Stimulated activated CD8-positive, alpha-beta memory T cell treated with anti-CD3 and anti-CD28 coated beads, Interleukin-4, amount 100 ng/mL, for 1 hour (primary cell): Measurements from ENCODE around the gene MAGEF1.

Experiments
- DNase-seq, 2 donors: peaks; one replicate each; pipeline ENCODE4 v3.0.0-alpha.2; 2020; ENCODE audit warnings: low read depth in 2 of 2, low spot score in 1 of 2

Gene MAGEF1, protein sequence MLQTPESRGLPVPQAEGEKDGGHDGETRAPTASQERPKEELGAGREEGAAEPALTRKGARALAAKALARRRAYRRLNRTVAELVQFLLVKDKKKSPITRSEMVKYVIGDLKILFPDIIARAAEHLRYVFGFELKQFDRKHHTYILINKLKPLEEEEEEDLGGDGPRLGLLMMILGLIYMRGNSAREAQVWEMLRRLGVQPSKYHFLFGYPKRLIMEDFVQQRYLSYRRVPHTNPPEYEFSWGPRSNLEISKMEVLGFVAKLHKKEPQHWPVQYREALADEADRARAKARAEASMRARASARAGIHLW

GRCh38 chr3:184711493-184712247 is at the start of gene MAGEF1:
MAGEF1 (minus strand) TSS chr3:184712064; CDS start chr3:184711821, 243 bp downstream.
- peak in 1 of 2 donors; percentile 32 for DNase-seq

GRCh38 chr3:184761075-184761841 is 49.4 kb upstream of the MAGEF1 start:
- no peak for DNase-seq

DNA sequence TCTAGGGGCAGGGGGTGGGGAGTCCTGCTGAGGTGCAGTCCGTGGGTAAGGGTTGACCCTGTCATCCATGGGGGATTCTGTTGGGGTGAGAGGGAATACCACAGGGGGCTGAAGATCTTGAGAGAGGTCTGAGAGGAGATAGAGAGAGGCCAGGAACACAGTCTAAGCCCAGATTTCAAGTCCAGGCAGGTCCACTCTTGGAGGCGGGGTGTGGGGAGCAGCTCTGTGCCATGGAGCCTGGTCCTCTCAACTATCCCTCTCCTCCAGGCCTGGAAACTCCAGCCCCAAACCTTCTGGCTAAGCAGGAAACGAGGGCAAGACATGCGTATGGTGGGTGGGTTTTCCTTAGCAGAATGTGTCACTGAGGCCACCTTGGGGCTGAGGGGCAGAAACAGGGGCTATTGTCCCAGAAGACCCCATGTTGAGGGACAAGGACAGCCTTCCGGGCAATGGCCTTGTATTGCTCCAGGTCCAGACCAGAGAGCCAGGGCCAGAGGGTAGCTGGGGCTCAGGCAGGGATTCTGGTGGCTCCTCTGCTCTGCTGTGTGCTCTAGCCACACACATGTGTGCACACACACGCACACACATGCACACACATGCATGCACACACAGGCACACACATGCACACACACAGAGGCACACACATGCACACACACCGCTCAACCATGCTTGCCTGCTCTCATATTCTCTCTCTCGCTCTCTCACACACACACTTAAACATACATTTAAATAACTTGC is 48.6 kb upstream of the MAGEF1 start:
- no peak for DNase-seq

GRCh38 chr3:184759666-184760200 is 47.9 kb upstream of the MAGEF1 start:
- no peak for DNase-seq

GRCh38 chr3:184758056-184758455 is 46.2 kb upstream of the MAGEF1 start:
- DNase-seq: no peak

DNA sequence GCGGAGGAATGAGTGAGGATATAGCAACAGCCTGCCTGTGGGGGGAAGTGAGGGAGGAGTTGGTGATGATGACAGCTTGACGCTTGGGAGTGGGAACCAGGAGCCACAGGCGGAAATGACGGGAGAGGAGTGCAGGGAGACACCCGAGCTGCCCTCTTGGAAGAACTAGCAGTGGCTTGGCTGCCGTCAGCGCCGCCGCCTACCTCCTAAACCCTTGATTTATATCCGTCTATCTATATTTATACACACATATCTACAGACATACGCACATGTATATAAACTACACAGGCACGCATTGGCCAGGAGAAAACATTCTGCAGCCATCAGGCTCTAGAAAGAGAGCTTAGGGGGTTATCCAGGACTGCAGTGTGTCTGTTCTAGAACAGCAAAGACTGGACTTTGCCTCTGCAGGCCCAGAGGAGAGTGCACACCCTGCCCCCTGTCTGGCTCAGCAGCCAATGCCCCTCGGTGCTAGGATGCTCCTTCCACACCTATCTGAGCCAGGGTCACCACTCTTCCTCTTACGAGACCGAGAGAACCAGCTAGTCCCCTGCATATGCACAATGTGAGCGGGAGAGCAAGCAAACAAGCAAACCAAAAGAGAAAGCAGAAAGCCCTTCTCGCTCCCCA is 45.3 kb upstream of the MAGEF1 start:
- no peak for DNase-seq

- DNase-seq: no peak
Measured at GRCh38 chr3:184756151-184757021, 44.5 kb upstream of the MAGEF1 start.

DNA sequence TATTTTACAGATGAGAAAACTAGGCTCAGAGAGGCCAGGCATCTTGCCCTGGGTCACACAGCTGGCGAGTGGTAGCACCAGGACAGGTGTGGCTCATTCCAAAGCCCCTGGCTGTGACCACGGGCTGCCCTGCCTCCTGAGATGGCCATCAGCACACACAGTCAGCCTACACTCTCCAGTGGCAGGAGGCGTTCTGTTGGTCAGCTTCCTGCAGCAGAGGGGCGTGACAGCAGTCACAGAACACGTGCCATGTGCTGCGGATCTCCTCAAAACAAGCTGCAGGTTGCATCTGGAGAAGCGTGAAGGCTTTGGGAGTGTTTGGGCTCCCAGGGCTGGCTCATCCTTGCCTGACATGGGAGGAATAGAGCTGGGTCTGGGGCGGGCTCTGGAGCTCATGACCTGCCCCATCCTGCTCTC is 43.5 kb upstream of the MAGEF1 start:
- DNase-seq: no peak

DNA sequence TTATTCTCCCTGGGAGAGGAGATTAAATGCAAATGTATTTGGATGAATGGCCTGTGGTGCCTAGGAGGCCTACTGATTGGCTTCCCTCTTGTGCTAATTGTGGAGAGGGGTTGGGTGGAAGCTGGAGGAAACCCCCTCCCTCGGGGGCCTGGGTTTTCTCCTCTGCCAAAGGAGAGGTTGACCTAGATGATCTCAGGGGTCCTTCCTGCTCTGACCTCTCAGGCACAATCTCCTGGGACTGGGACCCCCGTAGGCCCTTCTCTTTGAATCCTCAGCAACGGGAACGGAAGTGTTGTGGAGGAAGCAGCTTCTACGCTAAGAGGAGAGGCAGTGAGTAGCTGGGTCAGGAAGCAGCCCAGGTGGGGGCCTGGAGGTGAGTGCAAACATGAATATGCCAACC is 40.5 kb upstream of the MAGEF1 start:
- DNase-seq: no peak

- no peak for DNase-seq
Measured at GRCh38 chr3:184751204-184752040, 39.6 kb upstream of the MAGEF1 start.

- DNase-seq: no peak
Measured at GRCh38 chr3:184750349-184751083, 38.7 kb upstream of the MAGEF1 start.

GRCh38 chr3:184749168-184749744 is 37.4 kb upstream of the MAGEF1 start:
- no peak for DNase-seq

- no peak for DNase-seq
Measured at GRCh38 chr3:184748219-184749135, 36.6 kb upstream of the MAGEF1 start.

DNA sequence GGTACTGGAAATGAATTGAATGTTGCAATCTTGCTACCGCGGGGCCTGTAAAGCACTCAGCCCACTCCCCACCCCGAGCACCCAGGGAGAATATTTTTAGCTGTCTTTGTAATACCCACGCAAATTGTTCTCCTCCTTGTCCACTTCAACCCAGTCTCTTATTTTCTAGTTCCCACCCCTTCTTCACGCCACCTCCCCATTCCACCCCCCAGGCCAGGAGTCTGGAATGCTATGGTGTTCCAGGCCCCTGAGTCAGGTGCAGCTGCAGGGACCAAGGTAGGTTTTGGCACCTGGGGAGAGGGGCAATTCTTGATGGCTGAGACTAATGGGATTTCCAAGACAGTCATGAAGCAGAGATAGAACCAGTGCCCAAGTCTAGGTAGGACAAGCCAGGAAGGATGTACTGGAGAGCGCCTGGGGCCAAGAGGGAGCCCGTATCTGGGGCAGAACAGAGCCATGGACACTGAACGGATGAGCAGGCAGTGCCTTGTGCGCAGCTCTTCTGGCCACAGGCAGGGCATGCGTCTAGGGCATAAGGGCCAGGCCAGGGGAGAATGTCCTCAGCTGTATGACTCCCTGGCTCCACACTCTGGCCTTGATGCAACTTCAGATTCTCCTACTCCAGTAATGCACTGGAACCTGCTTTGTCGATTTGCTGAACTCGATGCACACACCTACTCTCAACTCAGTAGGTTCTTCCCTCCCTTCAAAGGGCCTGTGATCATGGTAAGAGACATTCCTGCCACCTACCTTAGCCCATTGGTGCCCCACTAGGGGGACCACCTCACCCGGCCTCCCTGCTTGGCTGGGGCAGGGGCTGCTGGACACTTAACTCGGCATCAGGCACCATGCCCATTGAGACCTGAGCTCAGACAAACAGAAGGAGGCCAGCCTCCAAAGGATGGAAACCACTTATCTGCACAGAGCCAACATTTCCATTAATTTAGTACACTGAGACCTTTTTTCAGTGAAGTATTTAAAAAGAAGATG is 34.6 kb upstream of the MAGEF1 start:
- no peak for DNase-seq

DNA sequence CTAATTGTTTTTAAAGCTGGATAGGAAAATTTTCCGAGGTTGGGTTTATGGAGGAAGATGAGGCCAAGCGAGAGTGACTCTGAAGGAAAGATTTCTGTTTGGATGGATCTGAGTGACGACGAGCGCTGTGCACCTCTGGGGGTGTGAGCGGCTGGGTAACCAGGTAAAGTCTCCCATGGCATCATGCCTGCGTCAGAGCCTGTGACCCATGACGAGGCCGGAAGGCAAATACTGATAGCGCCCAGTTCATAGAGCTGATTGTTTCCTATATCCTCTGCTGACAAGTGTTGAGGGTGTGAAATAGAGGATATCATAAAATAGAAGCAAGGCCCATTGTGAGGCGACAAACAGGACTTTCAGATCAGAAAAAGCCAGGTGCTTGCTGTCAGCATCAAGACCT is 33.7 kb upstream of the MAGEF1 start:
- no peak for DNase-seq
